GM13976 (cell line): ENCODE measurements around the gene GRIK3.

ENCODE experiments used
- DNase-seq: peaks from one replicate; pipeline ENCODE4 v3.0.0; 2012; ENCODE audit warnings: low spot score
- CTCF ChIP-seq: IDR thresholded peaks from 2 replicates; pipeline ENCODE4 v1.5.1; 2012; ENCODE audit warnings: borderline replicate concordance, mild to moderate bottlenecking; ENCODE audit not compliant: insufficient read depth; ENCODE audit errors: extremely low read depth, missing control alignments, control extremely low read depth
- in situ Hi-C: fragments of 300-500 bp; cut with MboI; formaldehyde crosslinking; loops from one replicate; pipeline ENCODE4 v1.12.0; 2022; ENCODE audit warnings: low sequenced_read_pairs, mixed read lengths, inconsistent platforms; ENCODE audit not compliant: unreplicated experiment

Gene GRIK3

GRCh38 chr1:36752891-36753361 lies 281.4 kb downstream of the GRIK3 start:
- no peak for DNase-seq
- in situ Hi-C loops = no loop called here
- TF ChIP-seq CTCF = no peak

GRCh38 chr1:36752431-36752830 lies 281.9 kb downstream of the GRIK3 start:
- DNase-seq = no peak
- in situ Hi-C loops = no loop called here
- TF ChIP-seq CTCF = no peak

- DNase-seq = no peak
- in situ Hi-C loops = no loop called here
- no peak for TF ChIP-seq CTCF
These were observed 282.8 kb downstream of the GRIK3 start for GRCh38 chr1:36751525-36751924.

GRCh38 chr1:36748466-36748865 lies 285.8 kb downstream of the GRIK3 start:
- in situ Hi-C loops = no loop called here
- TF ChIP-seq CTCF = no peak
- no peak for DNase-seq
